ENCODE results near the gene VENTX. TPM values are rescaled to one million over a fixed set of nuclear protein-coding genes. Genes with fewer than 3 reads are reported as not detected.

The VENTX gene
- total and polyA plus RNA-seq, 7 experiments from 2014 or later, result 0.85 to 5.7 TPM; not detected in 5

DNA sequence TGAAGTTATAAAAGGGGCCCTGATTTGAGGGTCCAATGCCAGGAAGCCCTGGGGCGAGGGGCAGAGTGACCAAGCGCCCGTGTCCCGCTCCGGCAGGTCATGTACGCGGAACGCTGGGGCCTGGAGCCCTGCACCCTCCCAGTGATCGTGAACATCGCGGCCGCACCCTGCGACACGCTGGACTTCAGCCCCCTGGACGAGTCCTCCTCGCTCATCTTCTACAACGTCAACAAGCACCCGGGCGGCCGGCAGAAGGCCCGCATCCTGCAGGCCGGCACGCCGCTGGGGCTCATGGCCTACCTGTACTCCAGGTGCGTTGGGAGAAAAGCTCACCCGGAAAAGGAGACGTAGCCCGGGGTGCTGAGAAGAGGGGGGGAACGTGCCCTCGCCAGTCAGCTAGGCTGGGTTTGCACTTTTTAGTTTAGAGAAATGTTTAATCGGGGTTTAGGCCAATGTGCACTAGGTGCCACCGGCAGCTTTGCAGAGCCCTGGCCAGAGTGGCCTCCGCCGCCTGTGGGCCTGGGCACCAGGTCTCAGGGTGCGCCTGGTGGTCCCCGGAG, 30.5 kb upstream of the VENTX start:
- Mint-ChIP-seq H3K27ac (no peak overlapping the region), H3K36me3 (no peaks in the 10 kb centered on the region), H3K27me3 (peaks cover 0 to 7% (median 0%) of the 10 kb centered on the region in 5 donors), H3K9me3 (no peaks in the 10 kb centered on the region), H3K4me3 (no peak overlapping the region), H3K4me1 (peaks cover 0 to 4% (median 0%) of the 10 kb centered on the region in 7 donors)
- H3K9me3 ChIP-seq (ENCODE audit: control insufficient read depth in 2 of 3, low read length in 3 of 3), result no peaks in the 10 kb centered on the region
- POLR2A ChIA-PET, result interaction anchor here (0.6 kb wide), 1 partner anchor 55 kb away, joined by 3 read pairs; no protein-coding TSS in a partner anchor
- peak in 1 of 9 donors; percentile 4 for DNase-seq
- ATAC-seq, result no peak
- H3K4me1 ChIP-seq (ENCODE audit: control insufficient read depth in 2 of 2, insufficient read depth in 2 of 2, low read length in 2 of 2), result no peaks in the 10 kb centered on the region
- intact Hi-C loops (cut with micrococcal nuclease), result no loop called here
- no peak overlapping the region for H3K27ac ChIP-seq (ENCODE audit: low read depth, low read length)
- H3K36me3 ChIP-seq (ENCODE audit: control insufficient read depth in 2 of 3, insufficient read depth in 3 of 3, low read length in 3 of 3), result no peaks in the 10 kb centered on the region
- no peak overlapping the region for H3K4me3 ChIP-seq (ENCODE audit: low read length)
- CTCF ChIA-PET, result no interaction called here
- H3K27me3 ChIP-seq (ENCODE audit: control insufficient read depth in 2 of 2, insufficient read depth in 2 of 2, low read length in 2 of 2), result no peaks in the 10 kb centered on the region

DNA sequence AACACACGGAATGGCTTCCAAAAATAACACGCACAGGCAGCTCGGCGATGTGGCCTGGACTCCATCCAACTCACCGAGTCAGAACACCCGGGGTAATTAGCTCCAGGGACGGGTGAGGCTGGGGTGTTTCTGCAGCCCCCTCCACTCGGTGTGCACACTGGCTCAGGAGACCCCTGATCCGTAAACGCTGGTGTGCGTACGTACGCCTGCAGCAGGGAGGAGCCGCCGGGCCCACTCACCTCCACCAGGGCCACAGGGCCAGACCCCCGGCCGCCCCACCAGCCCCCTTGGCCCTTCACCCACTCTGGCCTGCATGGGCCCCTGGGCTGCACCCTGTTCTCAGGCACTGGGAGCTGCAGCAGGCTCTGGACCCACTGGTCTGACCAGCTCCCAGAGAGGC, 30.0 kb upstream of the VENTX start:
- ATAC-seq (no peak), DNase-seq (peak in 1 of 9 donors; percentile 5)
- intact Hi-C loops (cut with micrococcal nuclease), result no loop called here
- POLR2A ChIA-PET, result no interaction called here
- CTCF ChIA-PET, result no interaction called here
- Mint-ChIP-seq H3K9me3 (no peaks in the 10 kb centered on the region), H3K4me1 (peaks cover 0 to 4% (median 0%) of the 10 kb centered on the region in 7 donors), H3K27me3 (peaks cover 0 to 9% (median 0%) of the 10 kb centered on the region in 5 donors), H3K36me3 (no peaks in the 10 kb centered on the region), H3K4me3 (no peak overlapping the region), H3K27ac (no peak overlapping the region)
- Histone ChIP-seq H3K27me3 (ENCODE audit: control insufficient read depth in 2 of 2, insufficient read depth in 2 of 2, low read length in 2 of 2) (no peaks in the 10 kb centered on the region), H3K4me3 (ENCODE audit: low read length) (no peak overlapping the region), H3K4me1 (ENCODE audit: control insufficient read depth in 2 of 2, insufficient read depth in 2 of 2, low read length in 2 of 2) (no peaks in the 10 kb centered on the region), H3K36me3 (ENCODE audit: control insufficient read depth in 2 of 3, insufficient read depth in 3 of 3, low read length in 3 of 3) (no peaks in the 10 kb centered on the region), H3K27ac (ENCODE audit: low read depth, low read length) (no peak overlapping the region), H3K9me3 (ENCODE audit: control insufficient read depth in 2 of 3, low read length in 3 of 3) (no peaks in the 10 kb centered on the region)

- no peaks in the 10 kb centered on the region for H3K4me1 ChIP-seq (ENCODE audit: control insufficient read depth in 2 of 2, insufficient read depth in 2 of 2, low read length in 2 of 2)
- Mint-ChIP-seq H3K9me3 (no peaks in the 10 kb centered on the region), H3K4me3 (no peak overlapping the region), H3K4me1 (peaks cover 0 to 4% (median 0%) of the 10 kb centered on the region in 7 donors), H3K36me3 (no peaks in the 10 kb centered on the region), H3K27me3 (peaks cover 0 to 9% (median 0%) of the 10 kb centered on the region in 5 donors), H3K27ac (no peak overlapping the region)
- peak in 1 of 9 donors; percentile 1 for DNase-seq
- no peak overlapping the region for H3K27ac ChIP-seq (ENCODE audit: low read depth, low read length)
- no peak overlapping the region for H3K4me3 ChIP-seq (ENCODE audit: low read length)
- POLR2A ChIA-PET, result no interaction called here
- CTCF ChIA-PET, result no interaction called here
- no peaks in the 10 kb centered on the region for H3K9me3 ChIP-seq (ENCODE audit: control insufficient read depth in 2 of 3, low read length in 3 of 3)
- no peaks in the 10 kb centered on the region for H3K27me3 ChIP-seq (ENCODE audit: control insufficient read depth in 2 of 2, insufficient read depth in 2 of 2, low read length in 2 of 2)
- intact Hi-C loops (cut with micrococcal nuclease), result no loop called here
- no peak for ATAC-seq
- H3K36me3 ChIP-seq (ENCODE audit: control insufficient read depth in 2 of 3, insufficient read depth in 3 of 3, low read length in 3 of 3), result no peaks in the 10 kb centered on the region
Observed at GRCh38 chr10:133208466-133208865, 29.2 kb upstream of the VENTX start.

DNA sequence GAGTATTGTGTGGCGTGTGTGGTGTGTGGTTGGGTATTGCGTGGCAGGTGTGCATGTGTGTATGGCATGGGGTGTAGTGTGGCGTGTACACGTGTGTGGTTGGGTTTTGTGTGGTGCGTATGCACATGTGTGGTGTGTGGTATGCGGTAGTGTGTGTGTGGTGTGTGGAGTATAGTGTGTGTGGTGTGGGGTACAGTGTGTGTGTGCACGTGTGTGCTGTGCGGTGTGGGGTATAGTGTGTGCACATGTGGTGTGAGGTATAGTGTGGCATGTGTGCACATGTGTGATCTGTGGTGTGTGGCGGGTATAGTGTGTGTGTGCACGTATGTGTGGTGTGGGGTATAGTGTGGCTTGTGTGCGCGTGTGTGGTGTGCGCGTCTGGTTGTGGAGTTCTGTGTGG, 28.5 kb upstream of the VENTX start:
- H3K4me3 ChIP-seq (ENCODE audit: low read length), result no peak overlapping the region
- CTCF ChIA-PET, result no interaction called here
- ATAC-seq (no peak), DNase-seq (no peak)
- H3K4me1 Mint-ChIP-seq, result peaks cover 0 to 4% (median 0%) of the 10 kb centered on the region in 7 donors
- H3K4me1 ChIP-seq (ENCODE audit: control insufficient read depth in 2 of 2, insufficient read depth in 2 of 2, low read length in 2 of 2), result no peaks in the 10 kb centered on the region
- no peaks in the 10 kb centered on the region for H3K9me3 ChIP-seq (ENCODE audit: control insufficient read depth in 2 of 3, low read length in 3 of 3)
- H3K36me3 Mint-ChIP-seq, result no peaks in the 10 kb centered on the region
- H3K9me3 Mint-ChIP-seq, result no peaks in the 10 kb centered on the region
- no peaks in the 10 kb centered on the region for H3K36me3 ChIP-seq (ENCODE audit: control insufficient read depth in 2 of 3, insufficient read depth in 3 of 3, low read length in 3 of 3)
- POLR2A ChIA-PET, result no interaction called here
- intact Hi-C loops (cut with micrococcal nuclease), result no loop called here
- H3K27ac ChIP-seq (ENCODE audit: low read depth, low read length), result no peak overlapping the region
- peaks cover 0 to 9% (median 0%) of the 10 kb centered on the region in 5 donors for H3K27me3 Mint-ChIP-seq
- no peak overlapping the region for H3K4me3 Mint-ChIP-seq
- H3K27me3 ChIP-seq (ENCODE audit: control insufficient read depth in 2 of 2, insufficient read depth in 2 of 2, low read length in 2 of 2), result no peaks in the 10 kb centered on the region
- no peak overlapping the region for H3K27ac Mint-ChIP-seq

- ChIA-PET CTCF (no interaction called here), POLR2A (no interaction called here)
- Mint-ChIP-seq H3K4me1 (peaks cover 0 to 4% (median 0%) of the 10 kb centered on the region in 7 donors), H3K27me3 (peaks cover 0 to 9% (median 0%) of the 10 kb centered on the region in 5 donors), H3K4me3 (no peak overlapping the region), H3K9me3 (no peaks in the 10 kb centered on the region), H3K27ac (no peak overlapping the region), H3K36me3 (no peaks in the 10 kb centered on the region)
- no peak overlapping the region for H3K4me3 ChIP-seq (ENCODE audit: low read length)
- DNase-seq, result peak in 1 of 9 donors; percentile 5
- no peak overlapping the region for H3K27ac ChIP-seq (ENCODE audit: low read depth, low read length)
- intact Hi-C loops (cut with micrococcal nuclease), result no loop called here
- no peaks in the 10 kb centered on the region for H3K36me3 ChIP-seq (ENCODE audit: control insufficient read depth in 2 of 3, insufficient read depth in 3 of 3, low read length in 3 of 3)
- no peaks in the 10 kb centered on the region for H3K4me1 ChIP-seq (ENCODE audit: control insufficient read depth in 2 of 2, insufficient read depth in 2 of 2, low read length in 2 of 2)
- no peaks in the 10 kb centered on the region for H3K9me3 ChIP-seq (ENCODE audit: control insufficient read depth in 2 of 3, low read length in 3 of 3)
- ATAC-seq, result no peak
- H3K27me3 ChIP-seq (ENCODE audit: control insufficient read depth in 2 of 2, insufficient read depth in 2 of 2, low read length in 2 of 2), result no peaks in the 10 kb centered on the region
Observed at GRCh38 chr10:133209641-133210040, 28.0 kb upstream of the VENTX start.

- peaks cover 0 to 4% (median 0%) of the 10 kb centered on the region in 7 donors for H3K4me1 Mint-ChIP-seq
- ChIA-PET CTCF (no interaction called here), POLR2A (no interaction called here)
- no peak overlapping the region for H3K27ac Mint-ChIP-seq
- peak overlapping the region in 1 of 10 donors; percentile 65 for H3K4me3 Mint-ChIP-seq
- ATAC-seq, result no peak
- DNase-seq, result peak in 1 of 9 donors; percentile 6
- H3K36me3 Mint-ChIP-seq, result no peaks in the 10 kb centered on the region
- H3K9me3 ChIP-seq (ENCODE audit: control insufficient read depth in 2 of 3, low read length in 3 of 3), result no peaks in the 10 kb centered on the region
- intact Hi-C loops (cut with micrococcal nuclease), result no loop called here
- H3K27me3 Mint-ChIP-seq, result peaks cover 0 to 9% (median 0%) of the 10 kb centered on the region in 5 donors
- H3K27me3 ChIP-seq (ENCODE audit: control insufficient read depth in 2 of 2, insufficient read depth in 2 of 2, low read length in 2 of 2), result no peaks in the 10 kb centered on the region
- no peak overlapping the region for H3K4me3 ChIP-seq (ENCODE audit: low read length)
- H3K4me1 ChIP-seq (ENCODE audit: control insufficient read depth in 2 of 2, insufficient read depth in 2 of 2, low read length in 2 of 2), result no peaks in the 10 kb centered on the region
- H3K36me3 ChIP-seq (ENCODE audit: control insufficient read depth in 2 of 3, insufficient read depth in 3 of 3, low read length in 3 of 3), result no peaks in the 10 kb centered on the region
- peaks cover 0 to 3% (median 0%) of the 10 kb centered on the region in 11 donors for H3K9me3 Mint-ChIP-seq
- no peak overlapping the region for H3K27ac ChIP-seq (ENCODE audit: low read depth, low read length)
Observed at GRCh38 chr10:133210398-133211140, 27.1 kb upstream of the VENTX start.
